Effector memory CD4-positive, alpha-beta T cell (primary cell): ENCODE measurements around the gene SELP.

Source experiments
- DNase-seq, 3 donors: peaks; one replicate each; pipeline ENCODE4 v3.0.0-alpha.2; 2020
- H3K27ac ChIP-seq: 2 replicates; pipeline ENCODE4 v1.7.0; 2013; ENCODE audit warnings: mild to moderate bottlenecking, low read length, moderate library complexity; ENCODE audit not compliant: insufficient read depth, poor library complexity, severe bottlenecking
- H3K27me3 ChIP-seq: replicated peaks from 2 replicates; pipeline ENCODE4 v1.7.0; 2013; ENCODE audit warnings: mild to moderate bottlenecking, low read length; ENCODE audit not compliant: insufficient read depth, control insufficient read depth, poor library complexity, severe bottlenecking
- H3K36me3 ChIP-seq: 2 replicates; pipeline ENCODE4 v1.7.0; 2013; ENCODE audit warnings: mild to moderate bottlenecking, low read length, moderate library complexity; ENCODE audit not compliant: control insufficient read depth, insufficient read depth
- H3K4me1 ChIP-seq: 2 replicates; pipeline ENCODE4 v1.7.0; 2013; ENCODE audit warnings: low read length, mild to moderate bottlenecking; ENCODE audit not compliant: control insufficient read depth, insufficient read depth, poor library complexity, severe bottlenecking
- H3K4me3 ChIP-seq: 2 replicates; pipeline ENCODE4 v1.7.0; 2013; ENCODE audit warnings: low read length, low read depth, mild to moderate bottlenecking; ENCODE audit not compliant: insufficient read depth, poor library complexity, severe bottlenecking
- H3K9me3 ChIP-seq: 2 replicates; pipeline ENCODE4 v1.7.0; 2013; ENCODE audit warnings: mild to moderate bottlenecking, low read length, moderate library complexity; ENCODE audit not compliant: control insufficient read depth

The SELP gene

DNA sequence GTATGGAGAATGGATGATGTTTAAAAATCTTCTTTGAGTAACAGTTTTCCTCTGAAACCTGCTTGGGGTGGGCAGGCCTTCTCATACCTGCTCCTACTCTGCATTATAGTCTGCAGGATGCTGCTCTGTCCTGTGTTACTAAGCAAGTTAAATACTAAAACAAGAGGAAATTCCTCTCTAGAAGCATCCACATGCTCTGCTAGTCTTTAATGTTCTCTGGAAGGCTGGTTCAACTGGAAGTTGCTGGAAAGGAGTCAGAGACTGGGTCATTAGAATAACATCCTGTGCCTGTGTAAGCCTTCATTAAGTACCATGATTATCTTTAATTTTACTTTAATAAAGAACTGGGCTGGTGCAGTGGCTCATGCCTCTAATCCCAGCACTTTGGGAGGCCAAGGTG lies 5.8 kb downstream of the SELP start:
- no peak for DNase-seq
- no peaks in the 10 kb centered on the region for H3K36me3 ChIP-seq
- no peak overlapping the region for H3K4me3 ChIP-seq
- H3K9me3 ChIP-seq: no peaks in the 10 kb centered on the region
- H3K4me1 ChIP-seq: peaks cover 4% of the 10 kb centered on the region
- no peaks in the 10 kb centered on the region for H3K27me3 ChIP-seq
- H3K27ac ChIP-seq: no peak overlapping the region

DNA sequence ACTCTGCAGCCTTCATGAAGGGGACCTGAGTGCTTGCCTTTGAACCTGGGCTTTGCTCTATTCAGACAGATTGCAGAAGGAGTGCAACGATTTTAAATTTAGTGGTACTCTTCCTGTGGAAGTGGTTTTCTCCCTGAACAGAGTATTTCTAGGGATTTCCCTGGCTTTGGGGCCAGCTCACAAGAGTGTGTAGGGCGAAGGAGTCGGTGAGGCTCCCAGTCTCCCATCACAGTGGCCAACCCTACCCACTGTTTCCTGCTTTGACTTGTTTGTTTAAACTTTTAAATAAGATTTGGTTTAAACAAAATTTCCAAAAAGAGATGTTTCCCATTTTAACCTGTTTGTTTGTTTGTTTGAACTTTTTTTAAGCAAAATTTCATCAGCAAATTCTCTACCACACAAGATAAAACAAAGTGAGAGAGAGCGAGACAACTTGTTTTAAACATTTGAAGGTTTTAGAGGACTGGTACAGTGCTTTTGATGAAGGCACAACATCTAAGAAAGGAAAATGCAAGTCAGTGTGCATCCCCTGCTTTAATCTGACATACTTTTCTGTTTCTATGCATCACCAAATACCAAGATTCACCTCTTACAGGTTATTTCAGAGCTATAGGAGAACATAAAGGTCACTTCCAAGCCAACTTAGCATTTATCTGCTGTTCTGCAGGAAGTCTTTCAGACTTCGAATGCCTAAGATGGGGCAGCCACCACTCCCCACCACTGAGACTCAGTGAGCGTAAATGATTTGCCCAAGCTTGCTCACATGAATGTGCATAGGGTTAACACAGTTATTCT lies 6.6 kb downstream of the SELP start:
- Histone ChIP-seq H3K4me1 (peaks cover 4% of the 10 kb centered on the region), H3K27me3 (no peaks in the 10 kb centered on the region), H3K4me3 (no peak overlapping the region), H3K27ac (no peak overlapping the region), H3K9me3 (no peaks in the 10 kb centered on the region), H3K36me3 (no peaks in the 10 kb centered on the region)
- no peak for DNase-seq

DNA sequence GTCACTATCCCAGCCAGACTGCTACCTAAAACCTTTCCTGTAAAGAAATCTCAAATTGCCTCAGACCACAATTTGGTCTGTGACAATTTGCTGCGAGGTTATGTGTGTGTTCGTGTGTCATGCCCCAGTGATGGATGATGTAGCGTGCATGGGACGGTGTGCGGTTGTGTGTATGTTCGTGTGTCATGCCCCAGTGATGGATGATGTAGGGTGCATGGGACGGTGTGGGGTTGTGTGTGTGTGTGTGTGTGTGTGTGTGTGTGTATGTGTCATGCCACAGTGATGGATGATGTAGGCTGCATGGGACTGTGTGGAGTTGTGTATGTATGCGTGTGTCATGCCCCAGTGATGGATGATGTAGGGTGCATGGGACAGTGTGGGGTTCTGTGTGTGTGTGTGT lies 9.4 kb downstream of the SELP start:
- Histone ChIP-seq H3K4me1 (peaks cover 4% of the 10 kb centered on the region), H3K36me3 (no peaks in the 10 kb centered on the region), H3K27me3 (no peaks in the 10 kb centered on the region), H3K4me3 (no peak overlapping the region), H3K9me3 (no peaks in the 10 kb centered on the region), H3K27ac (no peak overlapping the region)
- DNase-seq: no peak

DNA sequence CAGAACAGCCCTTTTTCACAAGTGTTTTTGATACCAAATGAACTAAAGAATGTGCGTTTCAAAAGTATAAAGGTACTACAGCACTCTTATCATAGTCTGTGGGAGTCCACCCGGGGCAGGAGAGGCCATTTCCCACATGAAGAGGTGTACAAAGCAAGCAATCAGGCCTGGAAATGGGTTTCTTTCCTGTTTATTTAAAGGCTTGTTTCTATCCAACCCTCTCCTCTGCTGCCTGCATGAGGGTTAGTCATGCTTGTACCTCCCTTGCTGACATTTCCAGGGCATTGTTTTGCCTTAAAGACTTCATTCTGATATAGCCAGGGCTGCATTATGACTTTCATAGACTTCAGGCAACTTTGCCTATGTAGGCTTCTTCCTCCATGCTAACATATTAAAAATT lies 11.6 kb downstream of the SELP start:
- no peaks in the 10 kb centered on the region for H3K9me3 ChIP-seq
- no peaks in the 10 kb centered on the region for H3K4me1 ChIP-seq
- H3K4me3 ChIP-seq: no peak overlapping the region
- no peaks in the 10 kb centered on the region for H3K36me3 ChIP-seq
- no peak for DNase-seq
- H3K27ac ChIP-seq: no peak overlapping the region
- no peaks in the 10 kb centered on the region for H3K27me3 ChIP-seq

DNA sequence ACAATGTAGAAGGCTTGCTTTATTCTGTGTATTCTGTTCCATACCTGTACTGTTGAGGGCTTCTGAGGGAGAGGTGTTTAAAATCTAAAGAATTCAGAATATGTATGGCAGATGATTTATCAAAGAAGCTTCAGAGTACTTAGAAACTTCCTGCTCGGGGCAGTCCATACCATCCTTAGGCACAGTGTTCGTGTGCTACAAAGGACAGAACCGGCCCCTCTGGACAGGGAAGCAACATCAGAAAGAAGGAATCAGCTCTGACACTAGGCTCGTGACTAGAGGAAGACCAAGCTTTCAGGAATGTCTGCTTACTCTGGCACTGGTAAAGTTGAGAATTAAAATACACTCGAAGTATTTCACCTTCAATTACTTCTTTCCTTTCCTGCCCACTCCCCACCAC lies 14.1 kb downstream of the SELP start:
- H3K36me3 ChIP-seq: no peaks in the 10 kb centered on the region
- H3K27ac ChIP-seq: no peak overlapping the region
- no peaks in the 10 kb centered on the region for H3K27me3 ChIP-seq
- DNase-seq: no peak
- no peaks in the 10 kb centered on the region for H3K4me1 ChIP-seq
- H3K9me3 ChIP-seq: no peaks in the 10 kb centered on the region
- no peak overlapping the region for H3K4me3 ChIP-seq

DNA sequence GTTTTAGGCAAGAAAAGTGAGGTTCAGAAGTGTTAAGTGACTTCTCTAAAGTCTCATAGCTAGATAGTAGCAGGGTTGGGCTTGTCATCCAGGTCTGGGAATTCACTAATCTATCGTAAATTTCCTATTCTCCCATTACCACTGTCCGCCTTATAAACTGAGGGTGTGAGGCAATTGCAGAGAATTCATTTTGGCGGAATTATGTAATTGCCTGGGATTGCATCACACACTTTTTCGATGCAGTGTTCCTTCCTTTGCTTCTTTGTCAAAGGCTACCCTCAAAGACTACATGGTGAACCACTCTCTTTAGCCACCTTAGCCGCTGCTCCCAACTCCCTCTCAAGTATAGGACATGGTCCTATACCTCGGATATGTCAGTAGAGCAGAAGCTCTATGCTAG lies 19.1 kb downstream of the SELP start:
- no peaks in the 10 kb centered on the region for H3K27me3 ChIP-seq
- H3K9me3 ChIP-seq: no peaks in the 10 kb centered on the region
- no peak overlapping the region for H3K27ac ChIP-seq
- no peaks in the 10 kb centered on the region for H3K4me1 ChIP-seq
- H3K36me3 ChIP-seq: no peaks in the 10 kb centered on the region
- no peak for DNase-seq
- no peak overlapping the region for H3K4me3 ChIP-seq

DNA sequence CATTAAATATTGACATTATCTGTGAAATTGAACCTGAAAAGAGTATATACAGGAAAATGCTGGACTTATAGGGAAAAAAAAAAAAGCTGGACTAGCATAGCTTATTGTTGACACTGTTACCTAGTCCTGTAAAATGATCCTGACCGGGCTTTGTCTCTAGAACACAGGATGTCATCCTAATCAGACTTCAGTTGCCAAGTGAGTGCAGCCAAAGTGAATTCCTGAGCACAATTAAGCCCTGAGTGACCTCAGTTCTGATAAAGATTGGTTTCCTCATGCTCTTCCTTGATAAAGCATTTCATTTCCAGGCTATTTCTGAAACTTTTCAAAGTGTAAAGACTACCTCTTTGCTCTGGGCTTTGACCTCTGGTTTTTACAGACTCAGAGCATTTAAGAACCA lies 19.8 kb downstream of the SELP start:
- Histone ChIP-seq H3K9me3 (no peaks in the 10 kb centered on the region), H3K27ac (no peak overlapping the region), H3K36me3 (no peaks in the 10 kb centered on the region), H3K4me3 (no peak overlapping the region), H3K4me1 (peaks cover 3% of the 10 kb centered on the region), H3K27me3 (no peaks in the 10 kb centered on the region)
- no peak for DNase-seq

DNA sequence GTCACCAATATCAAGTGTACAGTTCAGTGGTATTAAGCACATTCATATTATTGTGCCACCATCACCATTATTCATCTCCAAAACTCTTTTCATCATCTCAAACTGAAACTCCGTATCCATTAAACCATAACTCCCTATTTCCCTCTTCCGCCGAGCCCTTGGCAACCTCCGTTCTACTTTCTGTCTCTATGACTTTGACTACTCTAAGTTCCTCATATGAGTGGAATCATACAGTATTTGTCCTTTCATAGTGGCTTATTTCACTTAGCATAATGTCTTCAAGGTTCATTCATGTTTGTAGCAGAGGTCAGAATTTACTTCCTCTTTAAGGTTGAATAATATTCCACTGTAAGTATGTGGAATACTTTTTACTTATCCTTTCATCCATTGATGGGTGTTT lies 21.7 kb downstream of the SELP start:
- Histone ChIP-seq H3K36me3 (no peaks in the 10 kb centered on the region), H3K9me3 (no peaks in the 10 kb centered on the region), H3K27ac (no peak overlapping the region), H3K4me3 (no peak overlapping the region), H3K4me1 (peaks cover 11% of the 10 kb centered on the region), H3K27me3 (no peaks in the 10 kb centered on the region)
- no peak for DNase-seq

DNA sequence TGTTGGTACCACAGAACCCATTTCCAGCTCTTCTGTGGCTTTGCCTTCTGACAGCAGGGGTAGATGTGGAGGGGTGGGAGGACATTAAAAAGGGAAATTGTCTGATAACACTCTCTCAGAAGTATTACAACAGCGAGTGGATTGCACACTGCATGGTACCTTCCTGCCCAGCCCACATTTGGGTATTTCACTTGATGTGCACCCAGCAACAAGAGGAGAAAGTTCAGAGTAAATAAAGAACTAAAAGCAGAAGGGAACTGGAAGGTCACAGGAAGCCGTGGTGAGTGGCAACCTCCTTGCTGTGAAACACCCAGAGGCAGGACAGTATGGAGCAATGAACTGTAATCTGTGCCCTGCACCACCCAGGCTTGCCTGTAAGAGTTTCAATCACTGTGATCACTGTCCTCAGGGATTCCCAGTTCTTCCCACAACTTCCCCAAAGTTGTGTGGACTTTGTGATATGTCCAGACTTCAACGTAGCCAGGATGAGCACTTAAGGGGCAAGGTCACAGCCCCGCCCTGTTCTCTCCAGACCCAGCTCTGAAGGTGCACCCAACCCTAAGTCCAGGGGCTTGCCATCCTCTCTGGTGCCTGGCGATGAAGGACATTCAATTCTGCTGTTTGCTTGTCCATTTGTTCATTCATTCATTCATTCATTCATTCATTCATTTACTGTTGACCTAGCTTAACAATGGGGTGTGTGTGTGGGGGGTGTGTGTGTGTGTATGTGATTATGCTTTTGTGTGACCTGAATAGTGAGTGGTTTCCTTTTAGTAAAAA lies 25.0 kb downstream of the SELP start:
- Histone ChIP-seq H3K27me3 (no peaks in the 10 kb centered on the region), H3K4me3 (peak overlapping the region; percentile 3), H3K9me3 (no peaks in the 10 kb centered on the region), H3K4me1 (peaks cover 14% of the 10 kb centered on the region), H3K27ac (peak overlapping the region; percentile 29), H3K36me3 (no peaks in the 10 kb centered on the region)
- DNase-seq: peak; percentile 0 to 28 (median 11)

DNA sequence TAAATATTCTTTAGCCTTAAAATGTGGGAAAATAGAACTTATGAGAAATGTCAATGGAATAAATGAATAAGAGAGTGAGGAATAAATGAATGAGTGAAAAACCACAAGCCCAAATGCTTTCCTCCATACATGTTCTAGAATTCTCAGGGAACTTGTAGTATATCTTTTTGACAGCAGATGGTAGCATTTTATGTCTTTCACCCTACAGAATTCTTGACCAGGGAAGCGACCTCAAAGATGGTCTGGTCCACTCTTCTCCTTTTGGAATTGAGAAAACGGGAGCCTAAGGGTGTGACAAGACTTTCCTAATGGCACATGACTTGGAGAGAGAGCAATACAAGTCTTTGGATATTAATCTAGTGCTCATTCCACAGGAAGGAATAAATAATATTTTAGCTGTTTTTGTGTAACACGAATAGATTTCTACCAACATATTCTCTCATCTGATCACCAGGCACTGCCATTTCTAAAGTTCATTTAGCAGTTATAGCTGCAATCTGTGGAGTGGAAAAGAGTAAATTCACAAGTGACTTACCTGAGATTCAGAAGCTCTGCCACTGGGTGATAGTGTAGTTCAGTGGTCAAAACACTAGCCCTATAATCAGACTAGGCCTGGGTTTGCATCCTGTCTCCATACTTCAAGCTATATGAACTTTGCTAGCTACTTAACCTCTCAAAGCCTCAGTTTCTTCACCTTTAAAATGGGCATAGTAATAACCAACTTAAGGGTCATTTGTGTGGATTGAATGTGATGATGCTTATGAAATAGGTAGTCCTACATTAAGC lies 28.6 kb downstream of the SELP start:
- no peaks in the 10 kb centered on the region for H3K9me3 ChIP-seq
- no peak for DNase-seq
- H3K36me3 ChIP-seq: no peaks in the 10 kb centered on the region
- H3K27ac ChIP-seq: no peak overlapping the region
- H3K4me3 ChIP-seq: no peak overlapping the region
- H3K27me3 ChIP-seq: no peaks in the 10 kb centered on the region
- H3K4me1 ChIP-seq: peaks cover 14% of the 10 kb centered on the region
